ENCODE results near the gene ZFHX2. TPM values are rescaled to one million over a fixed set of nuclear protein-coding genes. Genes with fewer than 3 reads are reported as not detected.
A peak's percentile ranks its signal among the peaks of the same experiment; 100 is the strongest.

ZFHX2 gene
- total RNA-seq, 1 donor = under 0.01 TPM

- no peak for TF ChIP-seq CTCF (IDR thresholded peaks at IDR 0.05; ENCODE audit: insufficient read depth, low read depth, low read length)
- no peak for DNase-seq (ENCODE audit: low read depth)
- no peak overlapping the region for H3K4me3 ChIP-seq (ENCODE audit: low read depth, low read length)
These were observed 19.4 kb upstream of the ZFHX2 start for GRCh38 chr14:23570806-23571483.

GRCh38 chr14:23569443-23570151 is 18.0 kb upstream of the ZFHX2 start:
- no peak for DNase-seq (ENCODE audit: low read depth)
- no peak for TF ChIP-seq CTCF (IDR thresholded peaks at IDR 0.05; ENCODE audit: insufficient read depth, low read depth, low read length)
- no peak overlapping the region for H3K4me3 ChIP-seq (ENCODE audit: low read depth, low read length)

- H3K4me3 ChIP-seq (ENCODE audit: low read depth, low read length) = no peak overlapping the region
- TF ChIP-seq CTCF (IDR thresholded peaks at IDR 0.05; ENCODE audit: insufficient read depth, low read depth, low read length) = peak; percentile 45
- no peak for DNase-seq (ENCODE audit: low read depth)
These were observed 17.2 kb upstream of the ZFHX2 start for GRCh38 chr14:23568600-23569331.

- TF ChIP-seq CTCF (IDR thresholded peaks at IDR 0.05; ENCODE audit: insufficient read depth, low read depth, low read length) = no peak
- DNase-seq (ENCODE audit: low read depth) = no peak
- peak overlapping the region; percentile 75 for H3K4me3 ChIP-seq (ENCODE audit: low read depth, low read length)
These were observed 16.5 kb upstream of the ZFHX2 start for GRCh38 chr14:23568021-23568599.

- DNase-seq (ENCODE audit: low read depth) = peak; percentile 72
- peak within 1 kb of the TSS; percentile 75 for H3K4me3 ChIP-seq (ENCODE audit: low read depth, low read length)
- no peak for TF ChIP-seq CTCF (IDR thresholded peaks at IDR 0.05; ENCODE audit: insufficient read depth, low read depth, low read length)
These were observed 15.8 kb upstream of the ZFHX2 start, which contains the start of gene AP1G2 for GRCh38 chr14:23567186-23568020. AP1G2 (minus strand) TSS chr14:23567791; CDS start chr14:23567314, 477 bp downstream.

GRCh38 chr14:23566778-23567185 is 15.2 kb upstream of the ZFHX2 start:
- peak overlapping the region; percentile 75 for H3K4me3 ChIP-seq (ENCODE audit: low read depth, low read length)
- DNase-seq (ENCODE audit: low read depth) = no peak
- peak; percentile 15 for TF ChIP-seq CTCF (IDR thresholded peaks at IDR 0.05; ENCODE audit: insufficient read depth, low read depth, low read length)

All from fibroblast of villous mesenchyme (primary cell).